GM18909 (cell line): ENCODE results near the gene ABCA2.
"Not testable (repeated sequence)": the region's sequence is repeated elsewhere in the genome, so short reads cannot be mapped to it uniquely, and the experiment has no call there.

Experiments
- ATAC-seq: cut with Tn5 transposase; IDR thresholded peaks from one replicate; pipeline ENCODE4 v1.9.1; 2021; ENCODE audit warnings: mild to moderate bottlenecking; ENCODE audit not compliant: unreplicated experiment, poor library complexity

The ABCA2 gene

GRCh38 chr9:137046088-137046787, 18.2 kb upstream of the ABCA2 start, which contains the start of gene NPDC1:
NPDC1 (minus strand) TSS chr9:137046177; CDS start chr9:137045989, 188 bp downstream.
- peak; percentile 55 for ATAC-seq

- ATAC-seq, result no peak
These were observed 17.5 kb upstream of the ABCA2 start for GRCh38 chr9:137045294-137046087.

GRCh38 chr9:137044502-137045177, 16.6 kb upstream of the ABCA2 start:
- ATAC-seq, result no peak

- ATAC-seq, result no peak
These were observed 16.0 kb upstream of the ABCA2 start for GRCh38 chr9:137044037-137044436.

GRCh38 chr9:137042751-137043727, 15.0 kb upstream of the ABCA2 start:
- no peak for ATAC-seq

- ATAC-seq, result no peak
These were observed 13.1 kb upstream of the ABCA2 start for GRCh38 chr9:137041124-137041523.

GRCh38 chr9:137040568-137040967, 12.5 kb upstream of the ABCA2 start:
- ATAC-seq, result no peak

- ATAC-seq, result no peak
These were observed 11.8 kb upstream of the ABCA2 start for GRCh38 chr9:137039611-137040366.

- ATAC-seq, result no peak
These were observed 10.9 kb upstream of the ABCA2 start for GRCh38 chr9:137038916-137039315.

- no peak for ATAC-seq
These were observed 9.4 kb upstream of the ABCA2 start for GRCh38 chr9:137037483-137037882.

- no peak for ATAC-seq
These were observed 9.0 kb upstream of the ABCA2 start for GRCh38 chr9:137037035-137037434.

GRCh38 chr9:137035937-137036336, 7.9 kb upstream of the ABCA2 start:
- no peak for ATAC-seq

- no peak for ATAC-seq
These were observed 7.4 kb upstream of the ABCA2 start for GRCh38 chr9:137035507-137035834.

GRCh38 chr9:137034709-137035506, 6.9 kb upstream of the ABCA2 start:
- peak; percentile 53 for ATAC-seq

- no peak for ATAC-seq
These were observed 6.1 kb upstream of the ABCA2 start for GRCh38 chr9:137034039-137034708.

GRCh38 chr9:137033481-137033880, 5.4 kb upstream of the ABCA2 start:
- ATAC-seq, result not testable (repeated sequence)

GRCh38 chr9:137032858-137033257, 4.8 kb upstream of the ABCA2 start:
- ATAC-seq, result no peak
